ENCODE measurements around the gene CAMK2B. TPM values are rescaled to one million over a fixed set of nuclear protein-coding genes. Genes with fewer than 3 reads are reported as not detected.
"Not testable (repeated sequence)": the region's sequence is repeated elsewhere in the genome, so short reads cannot be mapped to it uniquely, and the experiment has no call there.

The CAMK2B gene
- total RNA-seq, 1 donor from 2014 or later = 0.29 TPM

DNA sequence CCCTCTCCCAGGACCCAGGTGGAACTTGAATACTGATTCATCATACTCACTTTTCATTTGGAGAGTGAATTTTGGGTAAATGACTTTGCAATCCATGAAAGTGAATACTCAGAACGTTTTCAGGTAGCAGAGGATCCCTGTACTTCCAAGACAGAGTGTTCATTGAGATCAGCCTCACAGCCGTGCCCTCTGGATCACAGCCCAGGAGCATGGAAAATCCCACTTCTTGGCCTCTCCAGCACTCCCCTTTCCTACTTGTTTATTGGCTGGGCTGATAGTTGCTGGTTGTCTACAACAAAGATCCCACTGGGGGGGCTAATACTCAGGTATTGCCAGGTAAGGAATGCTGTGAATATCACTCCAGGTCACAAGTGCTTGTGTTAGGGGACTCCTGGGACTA, 142.0 kb downstream of the CAMK2B start:
- DNase-seq (ENCODE audit: extremely low read depth, low read depth, low spot score) = no peak

- no peak for DNase-seq (ENCODE audit: extremely low read depth, low read depth, low spot score)
Observed at GRCh38 chr7:44182827-44183226, 142.6 kb downstream of the CAMK2B start.

DNA sequence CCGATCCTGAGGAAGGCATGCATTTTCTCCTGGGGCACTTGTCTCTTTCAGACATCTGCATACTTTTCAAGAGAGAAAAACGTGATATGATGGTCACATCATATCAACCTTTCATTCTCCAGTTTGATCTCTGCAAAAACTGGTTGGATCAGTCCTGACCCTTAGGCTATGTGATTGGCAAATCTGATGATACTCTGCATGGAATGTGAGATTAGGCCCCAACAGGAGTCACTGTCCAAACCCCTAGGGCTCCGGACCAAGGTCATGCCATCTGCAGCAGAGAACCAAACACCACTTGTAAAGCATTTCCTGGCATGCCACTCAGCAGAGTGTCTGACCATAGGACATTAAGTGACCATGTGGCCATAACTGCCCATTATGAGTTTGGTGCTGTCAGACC, 144.8 kb downstream of the CAMK2B start:
- DNase-seq (ENCODE audit: extremely low read depth, low read depth, low spot score) = no peak

GRCh38 chr7:44177570-44178131, 147.7 kb downstream of the CAMK2B start:
- no peak for DNase-seq (ENCODE audit: extremely low read depth, low read depth, low spot score)

DNA sequence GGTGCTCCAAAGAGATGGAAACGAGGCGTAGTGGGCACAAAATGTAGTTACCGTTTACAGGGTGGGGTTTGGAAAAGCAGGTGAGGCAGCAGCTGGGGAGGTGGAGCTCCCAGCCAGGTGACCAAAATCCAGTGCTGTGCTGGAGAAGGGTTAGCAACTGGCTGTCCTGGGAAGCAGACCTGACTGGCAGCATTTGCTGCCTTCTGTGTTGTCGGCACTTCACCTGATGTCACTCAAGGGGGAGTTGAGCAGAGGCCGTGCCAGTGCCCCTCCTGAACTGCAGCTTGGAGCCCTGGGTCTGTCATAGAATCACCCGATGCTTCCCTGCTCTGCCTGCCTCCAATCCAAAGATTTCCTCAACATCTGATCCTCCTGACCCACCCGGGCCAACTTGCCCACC, 148.9 kb downstream of the CAMK2B start:
- no peak for DNase-seq (ENCODE audit: extremely low read depth, low read depth, low spot score)

DNA sequence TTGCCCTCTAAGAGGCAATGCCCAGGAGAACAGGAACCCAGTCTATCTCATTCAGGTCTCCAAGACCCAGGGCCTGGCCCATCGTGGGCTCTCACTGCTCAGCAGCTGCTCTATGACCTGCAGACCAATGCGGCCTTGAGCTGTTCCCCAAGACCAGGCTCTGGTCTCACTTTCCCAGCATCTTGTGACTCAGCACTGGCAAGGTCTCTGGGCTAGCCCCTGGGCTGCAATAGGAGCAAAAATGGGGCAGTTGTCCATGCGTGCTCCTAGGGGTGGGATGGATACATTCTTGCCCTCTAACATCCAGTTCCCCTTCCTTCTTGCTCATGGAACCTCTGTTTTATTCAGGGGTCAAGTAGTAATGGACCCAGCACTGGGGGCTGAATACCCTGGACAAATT, 149.7 kb downstream of the CAMK2B start:
- no peak for DNase-seq (ENCODE audit: extremely low read depth, low read depth, low spot score)

DNA sequence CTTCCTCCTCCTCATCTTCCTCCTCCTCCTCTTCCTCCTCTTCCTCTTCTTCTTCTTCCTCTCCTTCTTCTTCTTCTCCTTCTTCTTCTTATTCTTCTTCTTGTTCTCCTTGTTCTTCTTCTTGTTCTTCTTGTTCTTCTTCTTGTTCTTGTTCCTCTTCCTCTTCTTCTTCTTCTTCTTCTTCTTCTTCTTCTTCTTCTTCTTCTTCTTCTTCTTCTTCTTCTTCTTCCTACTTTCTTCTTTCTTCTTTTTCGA, 150.8 kb downstream of the CAMK2B start:
- DNase-seq (ENCODE audit: extremely low read depth, low read depth, low spot score) = not testable (repeated sequence)

- no peak for DNase-seq (ENCODE audit: extremely low read depth, low read depth, low spot score)
Observed at GRCh38 chr7:44173911-44174693, 151.3 kb downstream of the CAMK2B start.

DNA sequence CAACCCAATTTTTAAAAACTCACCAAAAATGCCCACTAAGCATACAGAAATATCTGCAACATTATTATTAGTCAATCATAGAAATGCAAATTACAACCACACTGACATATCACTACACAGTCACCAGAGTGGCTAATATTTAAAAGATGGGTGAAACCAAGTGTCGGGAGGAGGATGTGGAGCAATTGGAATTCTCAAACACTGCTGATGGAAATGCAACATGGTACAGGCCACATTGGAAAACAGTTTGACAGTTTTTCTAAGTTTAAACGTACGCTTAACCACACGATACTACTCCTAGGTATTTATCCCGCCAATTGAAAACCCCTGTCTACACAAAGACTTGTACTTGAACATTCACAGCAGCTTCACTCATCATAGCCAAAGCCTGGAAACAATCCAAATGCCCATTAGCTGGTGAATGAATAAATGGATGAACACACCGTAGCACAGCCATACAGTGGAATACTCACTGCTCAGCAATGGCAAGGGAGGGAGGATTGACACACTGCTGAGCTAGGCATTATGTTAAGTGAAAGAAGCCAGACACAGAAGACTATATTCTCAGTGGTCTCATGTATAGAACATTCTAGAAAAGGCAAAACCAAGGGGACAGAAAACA, 152.5 kb downstream of the CAMK2B start:
- no peak for DNase-seq (ENCODE audit: extremely low read depth, low read depth, low spot score)

DNA sequence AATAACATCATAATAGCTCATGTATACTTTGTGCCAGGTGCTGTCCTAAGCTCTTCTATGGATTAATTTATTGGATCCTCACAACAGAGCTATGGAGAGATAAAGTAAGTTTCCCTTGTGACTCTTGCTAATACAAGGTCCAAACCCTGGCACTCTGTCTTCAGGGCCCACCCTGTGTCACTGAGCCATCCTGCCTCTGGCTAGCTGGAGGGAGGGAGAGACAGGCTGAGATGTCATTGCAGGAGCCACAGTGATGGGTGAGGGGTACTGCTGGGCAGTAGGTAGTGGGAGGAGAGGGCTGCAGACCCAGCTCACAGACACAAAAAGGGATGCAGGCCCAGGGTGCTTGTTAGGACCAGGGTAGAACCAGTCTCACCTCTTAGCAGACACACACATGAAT, 153.0 kb downstream of the CAMK2B start:
- no peak for DNase-seq (ENCODE audit: extremely low read depth, low read depth, low spot score)

- DNase-seq (ENCODE audit: extremely low read depth, low read depth, low spot score) = not testable (repeated sequence)
Observed at GRCh38 chr7:44171901-44172300, 153.5 kb downstream of the CAMK2B start.

DNA sequence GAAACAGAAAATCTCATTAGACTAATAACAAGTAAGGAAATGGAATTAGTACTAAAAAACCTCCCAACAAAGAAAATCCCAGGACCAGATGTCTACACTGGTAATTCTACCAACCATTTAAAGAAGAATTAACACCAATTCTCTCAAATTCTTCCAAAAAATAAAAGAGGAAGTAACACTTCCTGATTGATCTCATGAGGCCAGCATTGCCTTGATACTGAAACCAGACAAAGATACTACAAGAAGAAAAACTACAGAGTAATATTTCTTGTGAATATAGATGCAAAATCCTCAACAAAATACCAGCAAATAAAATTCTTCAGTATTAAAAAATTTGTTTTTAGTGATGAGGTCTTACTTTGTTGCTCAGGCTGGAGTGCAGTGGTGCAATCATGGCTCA, 157.5 kb downstream of the CAMK2B start:
- no peak for DNase-seq (ENCODE audit: extremely low read depth, low read depth, low spot score)

Other genes starting within 250 kb of the CAMK2B start
- 20.8 and 24.0 TPM in 2 replicates for gene POLM, start 243.1 kb downstream of the CAMK2B start, total RNA-seq
- 12.1 and 40.8 TPM in 2 replicates for gene AEBP1, start 221.2 kb downstream of the CAMK2B start, total RNA-seq
- gene POLD2, start 202.0 kb downstream of the CAMK2B start, total RNA-seq = 44.6 and 55.5 TPM in 2 replicates
- gene MYL7, start 184.3 kb downstream of the CAMK2B start, total RNA-seq = not detected in 2 replicates
- 0.41 TPM in 1 of 2 replicates, not detected in the other for gene GCK, start 136.2 kb downstream of the CAMK2B start, total RNA-seq
- gene YKT6, start 124.6 kb downstream of the CAMK2B start, total RNA-seq = 102 and 110 TPM in 2 replicates
- gene NUDCD3, start 165.1 kb upstream of the CAMK2B start, total RNA-seq = 84.5 and 90.9 TPM in 2 replicates
- not detected in 2 replicates for gene NPC1L1, start 215.7 kb upstream of the CAMK2B start, total RNA-seq
- gene DDX56, start 248.3 kb upstream of the CAMK2B start, total RNA-seq = 79.6 and 89.5 TPM in 2 replicates